GM21786 (cell line): ENCODE results near the gene SP5.
"Not testable (repeated sequence)": the region's sequence is repeated elsewhere in the genome, so short reads cannot be mapped to it uniquely, and the experiment has no call there.

ENCODE experiments used
- ATAC-seq: cut with Tn5 transposase; IDR thresholded peaks from one replicate; pipeline ENCODE4 v1.9.1; 2021; ENCODE audit not compliant: unreplicated experiment

Gene SP5

DNA sequence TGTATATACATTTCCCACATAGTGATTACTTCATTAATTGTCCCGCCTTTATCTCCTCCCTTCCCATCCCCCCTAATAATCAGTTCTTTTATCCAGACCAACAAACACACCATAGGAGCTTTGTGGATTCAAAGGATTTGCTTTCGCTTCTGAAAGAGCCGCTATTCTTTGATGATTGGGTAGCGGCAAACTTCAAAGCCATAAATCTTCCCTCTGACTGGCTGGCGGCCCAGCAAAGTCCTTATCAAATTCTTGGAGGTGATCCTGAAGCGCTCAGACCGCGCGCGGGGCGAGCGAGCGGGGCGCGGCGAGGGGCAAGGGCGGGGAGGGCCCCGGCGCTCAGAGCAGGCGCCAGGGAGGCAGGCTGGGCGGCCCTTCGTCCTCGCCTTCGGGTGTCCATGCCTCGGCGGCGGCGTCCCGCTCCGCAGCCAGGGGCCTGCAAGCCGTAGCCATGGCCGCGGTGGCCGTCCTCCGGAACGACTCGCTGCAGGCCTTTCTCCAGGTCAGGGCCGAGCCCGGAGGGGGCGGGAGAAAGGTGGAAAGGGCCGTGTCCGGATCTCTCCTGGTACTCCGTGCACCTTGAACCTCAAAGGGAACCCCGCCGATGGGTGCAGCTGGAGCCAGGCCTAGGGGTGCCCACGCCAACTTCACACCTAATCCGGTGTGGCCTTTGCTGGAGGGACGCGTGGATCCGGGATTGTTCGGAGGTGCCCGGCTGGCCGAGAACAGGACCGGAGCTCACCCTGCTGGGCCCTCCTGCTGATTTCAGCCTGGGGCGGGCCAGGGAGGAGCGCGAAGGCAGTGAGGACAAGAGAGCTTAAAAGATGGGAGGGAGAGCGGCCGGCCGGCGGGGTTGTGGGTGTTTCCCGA, at the start of gene SP5:
TSS of gene SP5 (plus strand) at position 276 of the 870 bp plus-strand sequence. CDS start at position 452, 176 bp downstream.
- no peak for ATAC-seq

- no peak for ATAC-seq
Measured at GRCh38 chr2:170665743-170666142, 49.4 kb upstream of the SP5 start.

DNA sequence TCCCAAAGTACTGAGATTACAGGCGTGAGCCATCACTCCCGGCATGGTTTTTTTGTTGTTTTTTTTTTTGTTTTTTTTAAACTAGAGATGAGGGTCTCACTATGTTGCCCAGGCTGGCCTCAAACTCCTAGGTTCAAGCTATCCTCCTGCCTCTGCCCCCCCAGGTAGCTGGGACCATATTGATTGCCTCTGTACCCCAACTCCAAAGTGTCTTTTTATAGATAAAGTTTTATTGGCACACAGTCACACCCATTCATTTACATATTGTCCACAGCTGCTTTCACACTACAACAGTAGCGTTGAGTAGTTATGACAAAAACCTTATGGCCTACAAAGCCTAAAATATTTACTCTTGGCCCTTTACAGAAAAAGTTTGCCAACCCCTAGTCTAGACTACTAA, 45.2 kb upstream of the SP5 start:
- no peak for ATAC-seq

DNA sequence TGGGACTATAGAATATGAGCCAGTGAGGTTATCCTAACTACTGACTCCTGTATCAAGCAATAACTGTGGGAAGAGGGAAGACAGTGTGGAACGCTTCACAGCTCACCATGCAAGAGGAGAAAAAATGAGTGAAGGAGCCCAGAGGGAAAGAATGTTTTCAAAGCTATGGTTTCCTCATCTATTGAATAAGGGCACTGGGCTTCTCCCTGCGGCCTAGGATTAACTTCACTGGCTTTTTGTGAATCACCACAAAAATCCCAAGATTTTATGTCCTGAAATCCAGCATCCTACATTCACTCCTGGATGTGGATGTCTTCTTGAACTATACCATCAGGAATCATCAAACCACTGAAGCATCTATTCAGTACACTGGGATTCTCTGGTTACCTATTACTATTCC, 44.5 kb upstream of the SP5 start:
- ATAC-seq: no peak

GRCh38 chr2:170671079-170671478, 44.1 kb upstream of the SP5 start:
- no peak for ATAC-seq

GRCh38 chr2:170674282-170674681, 40.9 kb upstream of the SP5 start:
- ATAC-seq: not testable (repeated sequence)

GRCh38 chr2:170675701-170676100, 39.4 kb upstream of the SP5 start:
- no peak for ATAC-seq

DNA sequence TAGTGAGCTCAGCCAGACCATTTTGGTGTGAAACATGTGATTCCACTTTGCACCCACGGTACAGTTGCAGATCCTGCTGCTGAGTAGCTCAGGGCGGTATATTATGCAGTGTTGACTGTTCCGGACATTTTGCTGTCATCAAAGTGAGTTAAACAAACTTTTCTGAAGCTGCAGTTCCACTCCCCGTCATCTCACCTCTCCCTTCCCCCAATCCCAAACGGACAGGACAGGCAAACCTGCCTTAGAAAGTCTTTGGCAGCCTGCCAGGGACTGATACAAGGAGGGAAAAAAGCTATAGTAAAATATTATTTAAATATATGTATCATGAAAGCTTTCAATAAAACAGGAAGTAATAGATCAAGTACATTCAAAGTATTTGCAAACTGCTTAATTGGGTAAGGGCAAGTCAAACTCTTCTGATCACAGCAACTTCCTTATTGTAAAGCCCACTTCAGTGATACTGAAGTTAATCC, 35.5 kb upstream of the SP5 start:
- no peak for ATAC-seq

DNA sequence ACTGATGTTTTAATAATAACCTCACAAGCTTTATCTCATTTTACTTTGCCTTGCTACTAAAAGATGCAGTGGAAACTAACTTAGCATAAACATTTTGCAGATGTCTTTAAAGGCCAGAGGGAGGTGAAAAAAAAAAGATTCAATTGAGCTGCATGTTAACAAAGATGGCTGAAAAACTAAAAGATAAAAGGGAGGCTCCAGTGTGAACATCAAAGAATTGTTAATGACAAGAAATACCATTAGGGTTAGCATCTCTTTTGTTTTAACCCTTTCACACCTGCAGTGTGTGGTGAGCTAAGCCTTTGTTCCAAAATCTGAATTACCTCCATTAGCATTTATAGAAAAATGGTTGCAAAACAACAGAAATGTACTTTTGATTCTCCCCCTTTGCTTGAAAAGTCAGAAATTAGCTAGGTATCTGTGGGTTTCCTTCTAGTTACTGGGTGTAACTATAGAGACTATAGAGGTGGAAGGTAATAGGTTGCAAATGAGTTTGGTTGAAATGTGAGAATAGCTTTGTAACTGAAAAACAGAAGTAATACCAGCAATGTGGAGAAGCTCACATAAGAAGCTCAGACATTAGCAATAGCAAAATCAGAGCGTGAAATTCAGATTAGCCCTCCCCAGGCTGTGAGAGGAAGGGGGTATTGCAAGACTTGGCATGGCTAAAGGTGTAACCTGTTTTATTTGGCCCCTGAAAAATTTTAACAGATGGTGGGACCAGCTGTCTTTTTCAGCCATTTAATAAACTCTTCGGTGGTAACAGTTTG, 34.8 kb upstream of the SP5 start:
- ATAC-seq: peak; percentile 91

- no peak for ATAC-seq
Measured at GRCh38 chr2:170681311-170681710, 33.8 kb upstream of the SP5 start.

GRCh38 chr2:170685591-170685990, 29.5 kb upstream of the SP5 start:
- ATAC-seq: no peak

DNA sequence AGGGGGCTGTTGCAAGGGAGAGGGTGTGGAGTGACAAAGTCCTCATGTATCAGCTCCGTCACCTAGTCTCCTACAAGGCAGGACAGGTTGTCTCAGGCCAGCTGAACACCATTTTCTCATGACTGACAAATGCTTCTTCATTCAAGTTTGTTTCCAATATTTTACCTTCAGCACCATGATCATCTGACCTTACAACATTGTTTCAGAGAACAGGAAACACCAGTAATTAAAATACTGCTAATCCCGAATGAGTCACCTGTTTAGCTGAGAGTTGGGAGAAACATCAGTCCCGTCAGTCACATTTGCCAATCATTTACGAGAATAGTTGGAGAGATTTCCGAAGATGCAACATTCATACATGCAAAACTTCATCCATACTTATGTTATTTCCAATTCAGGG, 25.7 kb upstream of the SP5 start:
- no peak for ATAC-seq

DNA sequence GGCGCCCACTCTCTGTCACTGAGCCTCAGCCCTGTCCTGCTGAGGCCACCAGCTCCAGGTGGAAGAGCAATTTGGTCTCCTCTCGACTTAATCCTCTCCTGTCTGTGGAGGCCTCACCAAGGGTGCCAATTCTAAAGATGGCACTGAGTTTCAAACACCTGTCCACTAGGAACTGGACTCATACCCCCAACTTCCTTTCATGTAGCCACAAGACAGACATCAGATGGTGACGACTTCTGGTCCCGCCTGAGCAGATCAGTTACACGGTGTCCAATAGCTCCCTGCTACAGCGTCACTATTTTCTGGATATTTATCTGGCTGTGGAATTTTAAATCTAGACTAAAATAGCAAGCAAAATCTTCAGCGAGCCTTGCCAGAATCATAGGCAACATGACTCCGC, 24.5 kb upstream of the SP5 start:
- no peak for ATAC-seq

- no peak for ATAC-seq
Measured at GRCh38 chr2:170694316-170694715, 20.8 kb upstream of the SP5 start.

GRCh38 chr2:170695521-170696410, 19.4 kb upstream of the SP5 start:
- ATAC-seq: no peak

GRCh38 chr2:170696948-170697347, 18.2 kb upstream of the SP5 start:
- no peak for ATAC-seq

DNA sequence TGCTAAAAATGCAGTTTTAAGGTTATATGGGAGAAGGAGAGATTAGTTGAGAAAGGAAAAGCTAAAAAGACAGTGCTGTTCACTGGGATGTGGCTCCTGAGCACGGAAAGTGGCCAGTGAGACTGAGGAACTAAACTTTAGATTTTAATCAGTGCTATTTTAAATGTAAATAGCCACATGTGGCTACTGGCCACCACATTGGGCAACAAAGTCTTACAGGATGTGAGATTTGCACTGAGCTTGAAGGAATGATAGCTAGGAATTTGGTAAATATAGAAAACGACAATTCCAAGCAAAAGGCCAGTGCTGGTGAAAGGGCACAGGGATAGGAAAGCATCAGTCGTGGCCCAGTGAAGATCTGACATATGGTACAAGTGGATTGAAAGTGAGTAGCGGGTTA, 14.1 kb upstream of the SP5 start:
- ATAC-seq: no peak

DNA sequence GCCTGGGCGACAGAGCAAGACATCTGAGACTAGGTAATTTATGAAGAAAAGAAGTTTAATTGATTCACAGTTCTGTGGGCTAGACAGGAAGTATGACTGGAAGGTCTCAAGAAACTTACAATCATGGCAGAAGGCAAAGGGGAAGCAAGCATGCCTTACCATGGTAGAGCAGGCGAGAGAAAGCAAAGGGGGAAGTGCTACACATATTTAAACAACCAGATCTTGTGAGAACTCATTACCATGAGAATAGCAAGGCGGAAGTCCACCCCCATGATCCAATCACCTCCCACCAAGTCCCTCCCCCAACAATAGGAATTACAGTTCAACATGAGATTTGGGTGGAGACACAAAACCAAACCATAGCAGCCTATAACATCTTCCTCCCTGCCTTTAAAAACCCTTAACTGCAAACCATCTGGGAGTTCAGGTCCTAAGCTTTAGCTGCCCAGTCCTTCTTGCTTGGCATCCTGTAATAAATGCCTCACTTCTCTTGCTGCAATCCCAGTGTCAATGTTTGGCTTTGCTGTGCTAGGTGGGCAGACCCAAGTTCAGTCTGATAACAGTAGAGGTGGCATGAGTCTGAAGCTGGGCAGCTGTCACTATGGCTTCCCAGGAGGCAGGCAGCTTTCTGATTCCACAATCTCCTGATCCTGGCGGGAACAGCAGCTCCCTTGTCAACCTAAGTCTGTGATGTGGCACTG, 11.2 kb upstream of the SP5 start:
- ATAC-seq: no peak

GRCh38 chr2:170707821-170708795, 7.0 kb upstream of the SP5 start:
- ATAC-seq: no peak
